HG03060 (cell line): ENCODE data around the gene CDCA4.
"Not testable (repeated sequence)": the region's sequence is repeated elsewhere in the genome, so short reads cannot be mapped to it uniquely, and the experiment has no call there.

Experiments
- ATAC-seq: cut with Tn5 transposase; IDR thresholded peaks from one replicate; pipeline ENCODE4 v1.9.1; 2021; ENCODE audit warnings: low read depth, moderate number of reproducible peaks; ENCODE audit not compliant: unreplicated experiment

CDCA4 gene

DNA sequence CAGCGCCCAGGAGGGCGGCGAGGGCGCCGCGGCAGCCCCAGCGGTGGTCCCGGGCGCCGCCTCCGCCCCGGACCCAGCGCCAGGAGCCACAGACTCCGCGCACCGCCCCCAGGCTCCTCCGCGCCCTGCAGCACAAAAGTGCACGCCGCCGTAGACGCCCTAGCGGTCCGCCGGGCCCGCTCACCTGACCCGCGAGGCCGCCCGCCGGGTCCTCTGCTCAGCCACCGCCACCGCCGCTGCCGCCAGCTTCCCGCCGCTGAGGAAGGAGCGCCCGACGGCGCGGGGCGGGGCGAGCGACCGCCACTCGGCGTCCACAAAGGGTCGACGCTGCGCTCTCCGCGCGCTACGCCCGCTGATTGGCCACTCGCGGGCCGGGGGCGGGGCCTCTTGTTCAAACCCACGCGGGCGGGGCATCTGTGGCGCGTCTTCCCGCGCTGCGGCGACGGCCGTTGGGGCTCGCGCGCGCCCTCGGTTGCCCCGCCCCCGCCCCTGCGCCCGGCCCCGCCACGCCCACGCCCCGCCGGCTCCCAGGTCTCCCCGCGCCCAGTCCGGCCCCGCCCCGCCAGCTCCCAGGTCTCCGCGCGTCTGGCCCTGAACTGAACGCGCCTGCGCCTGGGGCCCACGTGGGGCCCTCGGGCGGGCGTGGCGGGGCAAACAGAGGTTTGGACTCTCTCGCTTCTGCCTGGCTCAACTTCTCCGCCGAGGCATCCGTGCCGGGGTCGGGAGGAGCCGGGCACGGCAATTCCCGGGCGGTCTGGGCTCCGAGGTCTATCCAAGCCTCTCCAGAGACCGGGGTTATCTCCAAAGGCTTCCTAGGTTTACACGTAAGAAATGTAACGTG lies at the start of gene CDCA4:
TSS of gene CDCA4 (minus strand) at position 269 of the 841 bp plus-strand sequence. CDS start 9,154 bp downstream, outside the sequence.
- peak; percentile 29 for ATAC-seq

DNA sequence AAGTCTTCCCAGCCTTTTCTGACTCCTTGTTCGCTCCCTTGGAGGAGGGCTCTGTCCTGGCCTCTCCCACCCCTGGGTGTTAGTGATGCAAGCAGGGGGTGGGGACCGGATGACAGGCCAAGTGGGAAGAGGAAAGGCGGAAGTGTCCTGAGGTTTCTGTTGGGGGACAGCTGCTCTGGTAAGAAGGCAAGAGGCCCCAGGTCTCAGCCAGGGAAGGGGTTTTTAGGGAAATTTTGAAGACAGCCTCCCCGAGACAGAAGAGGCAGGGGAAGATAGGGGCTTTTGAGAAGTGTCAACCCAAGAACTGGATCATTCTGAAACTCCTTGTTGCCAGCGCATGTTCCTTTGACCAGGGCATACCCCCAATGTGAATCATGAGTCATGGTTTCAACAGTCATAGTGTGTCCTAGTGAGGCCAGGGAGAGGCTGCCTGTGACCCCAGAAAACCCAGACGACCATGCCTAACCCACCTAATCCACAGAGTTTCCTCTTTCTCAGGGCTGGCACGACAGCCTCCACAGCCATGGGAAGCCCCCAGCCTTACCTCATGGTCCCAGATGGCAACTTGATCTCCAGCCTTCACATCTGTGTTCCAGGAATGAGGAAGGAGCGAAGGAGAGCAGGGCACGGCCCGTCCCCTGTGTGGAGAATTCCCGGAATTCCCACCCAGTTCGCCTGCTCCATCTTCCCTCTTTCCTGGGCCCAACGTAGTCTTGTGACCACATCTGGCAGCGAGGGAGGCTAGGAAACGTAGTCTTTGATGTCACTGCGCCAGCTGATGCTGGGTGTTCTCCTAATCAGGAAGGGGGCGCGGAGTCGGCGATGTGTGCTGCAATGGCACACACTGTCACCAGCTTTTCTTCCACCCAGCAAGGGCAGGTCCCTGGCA lies 49.2 kb upstream of the CDCA4 start:
- peak; percentile 32 for ATAC-seq

DNA sequence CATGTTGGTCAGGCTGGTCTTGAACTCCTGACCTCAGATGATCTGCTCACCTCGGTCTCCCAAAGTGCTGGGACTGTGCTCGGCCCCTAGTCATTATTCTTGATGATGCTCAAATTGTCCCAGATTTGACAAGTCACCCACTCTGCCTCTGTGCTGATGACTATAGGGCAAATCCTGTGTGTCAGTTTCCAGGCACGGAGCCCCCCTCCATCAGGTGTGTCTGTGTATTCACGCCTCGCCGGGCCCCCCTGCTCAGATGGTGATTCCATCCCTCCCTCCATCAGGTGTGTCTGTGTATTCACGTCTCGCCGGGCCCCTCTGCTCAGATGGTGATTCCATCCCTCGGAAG lies 48.6 kb upstream of the CDCA4 start:
- ATAC-seq = no peak

DNA sequence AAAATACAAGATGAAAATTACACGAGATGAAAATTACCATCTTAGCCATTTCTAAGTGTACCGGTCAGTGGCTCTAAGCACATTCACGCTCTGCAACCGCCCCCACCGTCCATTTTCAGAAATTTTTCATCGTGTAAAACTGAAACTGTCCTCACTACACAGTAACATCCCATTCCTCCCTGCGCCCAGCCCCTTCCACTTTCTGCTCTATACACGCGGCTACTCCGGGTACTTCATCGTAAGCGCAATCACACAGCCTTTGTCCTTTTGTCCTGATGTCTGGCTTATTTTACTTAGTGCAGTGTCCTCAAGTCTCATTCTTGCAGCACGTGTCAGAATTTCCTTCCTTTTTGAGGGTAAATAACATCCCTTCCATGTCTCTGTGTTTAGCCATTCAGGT lies 47.9 kb upstream of the CDCA4 start:
- no peak for ATAC-seq

DNA sequence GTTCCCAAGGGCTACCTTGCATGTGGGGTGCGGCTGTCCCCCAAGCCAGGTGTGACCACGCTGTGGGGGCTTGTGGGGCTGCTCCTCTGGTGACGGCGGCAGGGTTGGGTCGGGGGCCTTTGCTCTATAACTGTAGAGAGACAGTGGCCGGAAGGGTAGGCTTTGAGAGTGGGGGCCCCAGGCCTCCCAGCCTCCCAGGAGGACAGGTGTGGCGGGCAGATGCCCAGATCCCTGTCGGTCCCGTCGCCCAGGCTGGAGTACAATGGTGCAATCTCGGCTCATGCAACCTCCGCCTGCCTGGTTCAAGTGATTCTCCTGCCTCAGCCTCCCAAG lies 47.1 kb upstream of the CDCA4 start:
- ATAC-seq = no peak

DNA sequence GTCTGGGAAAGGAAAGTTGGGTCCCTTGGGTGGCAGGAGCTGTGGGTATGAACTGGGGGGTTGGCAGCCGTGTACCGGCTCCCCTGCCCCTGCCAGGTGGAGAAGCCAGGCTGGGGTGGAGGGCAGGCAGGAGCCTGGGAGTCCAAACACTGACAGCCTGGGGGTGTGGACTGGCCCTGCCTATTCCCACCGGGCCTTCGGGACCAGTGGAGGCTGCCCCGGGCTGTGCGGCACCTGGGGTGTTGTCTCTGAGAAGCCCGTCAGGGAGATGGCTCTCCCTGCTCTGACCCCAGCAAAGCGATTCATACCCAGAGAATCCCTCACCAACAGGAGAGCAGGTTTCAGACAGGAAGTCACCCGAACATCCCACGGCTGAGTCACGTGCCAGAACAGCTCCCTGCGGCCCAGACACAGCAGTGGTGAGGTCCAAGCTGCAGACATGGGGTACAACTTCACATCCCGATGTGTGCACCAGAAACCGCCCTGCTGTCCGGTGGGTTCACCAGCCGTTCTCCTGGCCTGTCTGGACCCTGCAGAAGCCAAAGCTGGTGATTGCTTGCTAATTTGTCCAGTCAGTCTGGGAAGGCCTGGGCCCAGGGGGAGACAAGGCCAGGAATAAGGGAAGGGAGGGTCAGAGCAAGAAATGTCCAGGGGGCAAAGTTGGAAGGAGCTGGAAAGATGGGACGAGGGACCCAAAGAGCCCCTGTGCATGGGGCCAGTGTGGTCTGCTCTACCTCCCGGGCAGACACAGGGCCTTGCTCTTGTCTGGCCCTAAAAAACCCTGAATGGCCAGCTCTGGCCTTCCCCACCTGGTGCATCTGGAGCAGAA lies 46.5 kb upstream of the CDCA4 start:
- ATAC-seq = no peak

DNA sequence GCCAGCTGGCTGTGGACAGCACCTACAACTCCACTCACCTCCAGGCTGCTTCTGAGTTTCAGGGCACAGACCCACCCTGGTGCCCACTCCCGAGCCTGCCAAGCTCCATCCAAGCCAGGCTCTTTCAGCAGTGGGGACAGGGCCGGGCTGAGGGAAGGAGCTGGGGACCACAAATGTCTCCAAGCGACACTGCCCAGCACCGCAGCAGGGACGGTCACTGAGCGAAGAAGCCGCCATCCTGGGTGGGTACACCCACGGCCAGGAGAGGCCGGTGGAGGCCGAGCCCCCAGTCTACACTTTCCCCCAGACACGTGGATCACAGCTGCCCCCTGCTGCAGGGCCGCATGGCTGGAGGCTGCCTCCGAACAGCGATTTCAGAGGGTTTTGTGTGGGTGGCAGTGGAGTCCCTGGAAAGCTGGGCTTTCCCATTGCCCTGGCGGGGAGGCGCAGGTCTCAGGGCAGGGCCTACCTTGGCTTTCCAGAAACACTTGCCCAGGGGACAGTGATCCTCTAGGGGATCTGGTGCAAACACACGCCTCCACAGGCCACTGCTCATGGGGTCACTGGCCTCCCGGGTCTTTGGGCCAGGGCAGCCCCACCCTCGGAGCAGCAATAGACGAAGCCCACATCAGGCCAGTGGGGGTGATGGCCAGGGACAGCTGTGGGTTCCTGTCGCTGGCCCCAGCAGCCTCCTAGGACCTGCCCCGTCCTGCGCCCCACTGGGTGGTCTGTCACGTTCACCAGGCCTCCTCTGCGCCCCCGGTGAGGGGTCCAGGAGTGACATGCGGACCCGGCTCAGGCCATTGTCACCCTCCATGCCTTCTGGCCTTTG lies 45.6 kb upstream of the CDCA4 start:
- no peak for ATAC-seq

DNA sequence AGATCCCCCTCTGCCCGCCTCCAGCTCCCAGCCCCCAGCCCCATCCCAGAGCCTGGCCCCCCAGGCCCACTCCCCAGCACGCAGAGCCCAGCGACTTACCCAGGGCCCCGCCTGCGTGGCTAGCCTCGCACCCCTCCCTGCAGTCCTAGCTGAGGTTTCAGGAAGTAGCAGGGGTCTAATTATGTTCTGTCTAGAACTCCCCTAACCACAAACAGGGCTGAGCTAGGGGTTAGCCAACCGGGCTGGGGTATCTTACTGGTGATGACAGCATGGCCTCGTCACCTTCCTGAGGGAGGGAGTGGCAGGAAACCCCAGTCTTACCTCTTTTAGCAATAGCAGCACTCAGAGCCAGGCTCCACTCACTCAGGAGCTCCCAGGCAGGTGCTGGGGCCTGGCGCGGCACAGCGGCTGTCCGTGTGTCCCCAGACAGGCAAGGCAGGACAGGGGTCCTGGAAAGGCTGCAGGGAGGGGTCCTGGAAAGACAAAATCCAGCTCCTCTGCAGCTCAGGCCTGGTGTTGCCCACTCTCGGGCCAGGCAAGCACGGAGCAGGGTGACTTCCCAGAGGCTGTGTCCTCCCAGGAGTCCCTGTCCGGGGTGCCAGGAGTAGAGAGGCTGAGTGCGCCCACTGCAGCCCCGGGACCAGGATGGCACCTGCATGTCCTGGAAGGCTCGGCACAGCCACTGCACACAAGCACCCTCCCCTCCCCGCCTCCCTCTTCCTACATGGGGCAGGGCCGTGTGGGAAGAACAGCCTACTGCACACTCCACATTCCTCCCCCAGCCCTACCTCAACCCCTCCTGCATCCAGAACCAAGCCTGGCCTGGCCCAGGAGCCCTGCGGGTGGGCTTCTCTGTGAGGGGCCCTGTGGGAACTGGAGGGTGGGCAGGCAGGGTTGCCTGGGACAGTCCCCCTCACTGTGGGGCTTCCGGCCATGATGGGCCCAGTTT lies 44.7 kb upstream of the CDCA4 start, which contains the start of gene GPR132:
TSS of gene GPR132 (minus strand) at position 151 of the 949 bp plus-strand sequence. CDS start 10,010 bp downstream, outside the sequence.
- ATAC-seq = peak; percentile 54

DNA sequence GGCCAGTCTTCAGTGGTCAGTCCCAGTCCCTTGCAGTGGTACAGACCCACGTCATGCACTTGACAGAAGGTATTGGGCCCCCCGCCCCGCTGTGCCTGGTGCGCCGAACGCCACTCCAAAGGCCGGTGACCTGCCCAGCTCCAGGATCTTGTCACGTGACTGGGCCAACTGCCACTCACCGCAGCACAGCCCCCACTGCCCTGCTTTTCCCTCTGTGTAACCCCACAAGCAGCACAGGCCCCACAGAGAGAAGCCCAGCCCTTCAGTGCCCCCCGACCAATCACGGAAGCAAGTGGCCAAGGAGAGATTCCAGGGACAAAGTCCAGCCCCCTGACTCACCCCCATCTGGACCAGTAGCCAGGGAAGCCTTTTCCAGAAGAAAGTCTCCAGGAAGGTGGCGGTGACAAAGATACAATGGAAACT lies 43.8 kb upstream of the CDCA4 start:
- no peak for ATAC-seq

DNA sequence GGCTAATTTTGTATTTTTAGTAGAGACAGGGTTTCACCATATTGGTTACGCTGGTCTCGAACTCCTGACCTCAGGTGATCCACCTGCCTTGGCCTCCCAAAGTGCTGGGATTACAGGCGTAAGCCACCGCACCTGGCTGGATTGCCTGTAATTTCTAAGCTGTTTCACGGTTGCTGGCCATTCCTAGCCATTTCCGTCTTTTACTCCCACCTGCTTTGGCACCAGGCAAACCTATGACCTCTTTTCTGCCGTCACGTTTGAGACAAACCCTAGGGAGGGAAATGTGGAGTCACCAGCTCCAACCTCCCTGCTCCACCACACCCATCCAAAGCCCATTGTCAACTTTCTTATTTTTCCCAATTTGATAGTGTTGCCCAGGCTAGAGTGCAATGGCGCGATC lies 43.1 kb upstream of the CDCA4 start:
- ATAC-seq = no peak

DNA sequence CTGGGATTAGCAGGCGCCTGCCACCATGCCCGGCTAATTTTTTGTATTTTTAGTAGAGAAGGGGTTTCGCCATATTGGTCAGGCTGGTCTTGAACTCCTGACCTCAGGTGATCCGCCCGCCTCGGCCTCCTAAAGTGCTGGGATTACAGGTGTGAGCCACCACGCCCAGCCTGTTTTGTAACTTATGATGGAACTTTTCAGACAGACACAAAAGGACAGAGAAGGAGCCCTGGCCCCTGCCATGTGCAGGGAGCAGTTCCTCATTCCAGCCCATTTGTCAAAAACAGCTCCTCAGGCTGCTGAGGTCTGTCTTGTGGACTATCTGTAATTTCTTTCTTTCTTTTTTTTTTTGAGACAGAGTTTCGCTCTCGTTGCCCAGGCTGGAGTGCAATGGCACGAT lies 42.6 kb upstream of the CDCA4 start:
- not testable (repeated sequence) for ATAC-seq

DNA sequence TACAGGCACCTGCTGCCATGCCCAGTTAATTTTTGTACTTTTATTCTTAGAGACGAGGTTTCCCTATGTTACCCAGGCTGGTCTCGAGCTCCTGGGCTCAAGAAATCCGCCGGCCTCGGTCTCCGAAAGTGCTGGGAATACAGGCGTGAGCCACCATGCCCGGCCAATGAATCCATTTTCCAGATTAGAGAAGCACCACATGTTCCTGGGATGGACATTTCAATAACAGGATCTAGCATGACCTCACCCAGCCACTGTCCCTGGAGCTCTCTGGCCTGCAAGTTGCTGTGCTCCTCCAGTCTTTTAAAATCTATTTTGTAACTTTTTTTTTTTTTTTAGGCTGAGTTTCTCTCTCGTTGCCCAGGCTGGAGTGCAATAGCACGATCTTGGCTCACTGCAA lies 42.2 kb upstream of the CDCA4 start:
- ATAC-seq = no peak

DNA sequence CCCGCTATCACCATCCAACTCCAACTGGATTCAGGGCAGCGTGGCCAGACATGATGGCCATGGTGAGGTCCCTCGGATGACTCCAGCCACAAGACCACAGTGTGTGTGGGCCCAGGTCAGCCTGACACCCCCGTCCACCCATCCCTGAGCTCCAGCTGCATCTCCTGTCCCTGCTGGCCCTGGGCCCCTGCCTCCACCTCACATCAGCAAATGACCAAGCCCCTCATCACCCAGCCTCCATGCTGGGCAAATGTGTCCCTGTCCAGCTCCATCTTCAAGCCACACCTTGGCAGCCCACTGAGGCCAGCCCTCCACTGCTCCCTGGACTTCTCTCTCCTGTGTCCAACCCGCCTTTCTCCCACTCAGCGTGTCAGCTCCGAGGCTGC lies 41.2 kb upstream of the CDCA4 start:
- no peak for ATAC-seq

DNA sequence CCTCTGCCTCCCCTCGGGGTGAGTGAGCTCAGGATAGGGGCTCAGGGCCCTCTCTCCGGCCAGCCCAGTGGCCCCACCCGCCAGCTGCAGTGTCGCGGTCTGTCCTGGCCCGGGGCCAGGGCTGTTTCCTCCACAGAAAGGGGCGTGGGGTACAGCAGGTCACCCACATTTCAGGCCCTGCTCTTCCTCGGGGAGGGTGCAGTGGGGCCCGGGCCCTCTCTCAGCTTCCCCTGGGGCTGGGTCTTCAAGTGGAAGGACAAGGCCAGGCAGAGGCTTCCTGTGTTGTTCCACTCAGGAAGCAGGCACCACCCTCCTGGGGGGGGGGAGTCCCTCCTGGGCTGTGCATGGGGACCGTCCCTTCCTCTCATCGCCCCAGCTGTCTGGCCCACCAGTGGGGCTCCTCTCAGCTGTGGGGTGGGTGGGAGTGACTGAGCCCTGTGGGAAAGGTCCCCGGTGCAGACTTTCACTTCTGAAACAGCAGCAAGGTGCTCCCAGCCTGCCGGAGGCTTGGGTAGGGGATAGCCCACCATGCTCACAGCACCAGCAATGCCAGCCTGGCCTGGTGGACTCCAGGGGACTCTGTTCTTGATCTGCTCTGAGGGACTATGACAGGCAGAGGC lies 40.7 kb upstream of the CDCA4 start:
- no peak for ATAC-seq

DNA sequence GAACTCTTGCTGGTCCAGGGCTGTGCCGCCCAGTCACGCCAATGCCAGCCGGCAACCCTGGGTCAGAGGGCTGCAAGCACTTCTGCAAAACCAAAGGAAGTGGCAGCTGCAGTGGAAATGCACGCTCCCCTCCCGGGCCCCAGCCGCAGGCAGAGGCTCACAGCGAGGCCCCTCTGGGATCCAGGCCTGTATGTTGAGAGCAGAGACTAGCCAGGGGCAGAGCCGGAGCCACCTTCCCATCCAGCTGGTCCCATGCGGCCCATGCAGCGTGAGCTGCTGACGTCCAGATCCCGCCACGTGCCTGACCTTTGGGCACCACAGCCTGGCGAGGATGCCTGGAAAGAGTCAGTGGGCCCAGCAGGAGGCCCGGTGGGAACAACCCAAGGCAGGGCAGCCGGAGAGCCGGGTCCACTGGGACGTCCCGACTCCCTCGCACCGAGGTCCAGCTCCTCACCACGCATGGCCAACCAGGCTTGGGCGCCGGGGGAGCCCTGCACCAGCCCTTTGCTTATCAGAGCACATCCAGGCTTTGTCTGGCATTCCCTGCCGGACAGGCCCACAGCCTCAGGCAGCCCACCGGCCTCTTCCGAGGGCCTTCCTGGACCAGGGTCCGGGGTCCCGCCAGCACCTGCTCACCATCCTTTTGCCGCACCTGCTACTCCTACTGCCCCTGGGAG lies 40.0 kb upstream of the CDCA4 start:
- ATAC-seq = no peak

DNA sequence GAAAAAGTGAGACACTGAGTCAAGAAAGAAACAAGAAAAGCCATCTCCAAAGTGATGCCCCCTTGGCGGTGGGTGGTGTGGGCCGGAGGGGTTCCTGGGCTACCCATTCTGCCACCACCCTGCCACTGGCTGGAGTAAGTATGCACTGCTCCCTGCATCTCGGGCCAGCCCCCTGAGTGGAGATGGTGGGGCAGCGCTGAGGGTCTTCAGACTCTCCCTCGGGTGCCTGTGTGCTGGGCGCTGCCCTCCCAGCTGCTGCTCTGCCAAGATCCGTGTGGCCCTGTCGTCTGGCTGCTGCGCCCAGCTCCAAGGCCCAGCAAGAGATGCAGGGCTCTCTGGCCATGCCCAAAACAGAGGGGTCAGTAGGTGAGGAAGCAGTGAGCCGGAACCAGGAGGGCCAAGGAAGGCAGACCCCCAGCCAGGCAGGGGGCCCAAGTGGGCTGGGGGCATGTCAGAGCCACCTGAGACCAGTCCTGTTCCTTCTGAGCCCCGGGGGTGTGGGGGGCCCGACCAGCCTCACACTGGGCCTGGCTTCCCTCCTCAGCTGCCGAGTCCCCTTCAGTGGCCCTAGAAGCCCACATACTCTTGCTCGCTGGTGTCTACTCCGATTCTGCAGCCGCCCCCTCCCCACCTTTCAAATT lies 39.2 kb upstream of the CDCA4 start:
- ATAC-seq = no peak
